H9 (cell line): ENCODE measurements around the gene CPNE8. TPM values are rescaled to one million over a fixed set of nuclear protein-coding genes. Genes with fewer than 3 reads are reported as not detected.

Experiments used
- DNase-seq: peaks from one replicate; pipeline ENCODE4 v3.0.0-alpha.2; 2017
- H2AFZ ChIP-seq: one replicate; pipeline ENCODE4 v1.6.1; 2013; ENCODE audit warnings: mild to moderate bottlenecking, low read length, control low read depth, moderate library complexity
- H2AK5ac ChIP-seq: 2 replicates; pipeline ENCODE4 v1.6.1; 2013; ENCODE audit warnings: low read length, control low read depth, mixed read lengths; ENCODE audit not compliant: insufficient read length
- H2BK120ac ChIP-seq: one replicate; pipeline ENCODE4 v1.6.1; 2013; ENCODE audit warnings: low read depth, mild to moderate bottlenecking, low read length, control low read depth, inconsistent platforms; ENCODE audit not compliant: poor library complexity, severe bottlenecking
- H2BK12ac ChIP-seq: 2 replicates; pipeline ENCODE4 v1.6.1; 2013; ENCODE audit warnings: low read length, control low read depth, mixed read lengths, low read depth; ENCODE audit not compliant: insufficient read length
- H2BK15ac ChIP-seq: 2 replicates; pipeline ENCODE4 v1.6.1; 2013; ENCODE audit warnings: low read depth, low read length, control low read depth
- H2BK20ac ChIP-seq: one replicate; pipeline ENCODE4 v1.6.1; 2013; ENCODE audit warnings: low read depth, mild to moderate bottlenecking, low read length, control low read depth, inconsistent platforms; ENCODE audit not compliant: poor library complexity, severe bottlenecking
- H2BK5ac ChIP-seq: 2 replicates; pipeline ENCODE4 v1.6.1; 2013; ENCODE audit warnings: low read length, control low read depth, mixed read lengths; ENCODE audit not compliant: insufficient read length
- H3K14ac ChIP-seq: 2 replicates; pipeline ENCODE4 v1.6.1; 2013; ENCODE audit warnings: low read length, control low read depth; ENCODE audit not compliant: insufficient read depth
- H3K18ac ChIP-seq: 2 replicates; pipeline ENCODE4 v1.6.1; 2013; ENCODE audit warnings: low read depth, mild to moderate bottlenecking, mixed read lengths, low read length, control low read depth; ENCODE audit not compliant: insufficient read length
- H3K23ac ChIP-seq: 2 replicates; pipeline ENCODE4 v1.6.1; 2013; ENCODE audit warnings: low read length, control low read depth, mixed read lengths, low read depth; ENCODE audit not compliant: insufficient read length
- H3K23me2 ChIP-seq: 2 replicates; pipeline ENCODE4 v1.6.1; 2013; ENCODE audit warnings: low read depth, mild to moderate bottlenecking, mixed read lengths, low read length, control low read depth; ENCODE audit not compliant: insufficient read length, poor library complexity, severe bottlenecking
- H3K27ac ChIP-seq: 2 replicates; pipeline ENCODE4 v1.5.1; 2013; ENCODE audit warnings: low read length, control low read depth, mixed read lengths, low read depth; ENCODE audit not compliant: insufficient read length
- H3K27me3 ChIP-seq: 2 replicates; pipeline ENCODE4 v1.6.1; 2013; ENCODE audit warnings: low read length, control low read depth, inconsistent platforms; ENCODE audit not compliant: insufficient read depth
- H3K4ac ChIP-seq: 2 replicates; pipeline ENCODE4 v1.6.1; 2013; ENCODE audit warnings: low read depth, mild to moderate bottlenecking, control low read depth, inconsistent platforms, low read length, moderate library complexity
- H3K4me1 ChIP-seq: 2 replicates; pipeline ENCODE4 v1.6.1; 2013; ENCODE audit warnings: low read length, control low read depth, inconsistent platforms; ENCODE audit not compliant: insufficient read depth
- H3K4me2 ChIP-seq: 2 replicates; pipeline ENCODE4 v1.6.1; 2013; ENCODE audit warnings: low read length, control low read depth, mixed read lengths; ENCODE audit not compliant: insufficient read length, insufficient read depth
- H3K56ac ChIP-seq: 2 replicates; pipeline ENCODE4 v1.6.1; 2013; ENCODE audit warnings: low read depth, mild to moderate bottlenecking, mixed read lengths, low read length, control low read depth; ENCODE audit not compliant: insufficient read length
- H3K79me1 ChIP-seq: 2 replicates; pipeline ENCODE4 v1.6.1; 2013; ENCODE audit warnings: low read depth, mild to moderate bottlenecking, moderate library complexity, low read length, control low read depth, inconsistent platforms; ENCODE audit not compliant: insufficient read depth, poor library complexity, severe bottlenecking
- H3K79me2 ChIP-seq: 2 replicates; pipeline ENCODE4 v1.6.1; 2013; ENCODE audit warnings: low read length, control low read depth, inconsistent platforms; ENCODE audit not compliant: insufficient read depth
- H3K9ac ChIP-seq: 2 replicates; pipeline ENCODE4 v1.6.1; 2013; ENCODE audit warnings: low read length, control low read depth, mixed read lengths; ENCODE audit not compliant: insufficient read length; ENCODE audit errors: extremely low read depth
- H3K9me3 ChIP-seq: one replicate; pipeline ENCODE4 v1.6.1; 2013; ENCODE audit warnings: low read depth, low read length, inconsistent platforms; ENCODE audit not compliant: control insufficient read depth
- H3T11ph ChIP-seq: one replicate; pipeline ENCODE4 v1.6.1; 2013; ENCODE audit warnings: mild to moderate bottlenecking, low read length, control low read depth, inconsistent platforms
- H4K20me1 ChIP-seq: one replicate; pipeline ENCODE4 v1.6.1; 2013; ENCODE audit not compliant: control insufficient read depth, insufficient read length, insufficient read depth
- H4K5ac ChIP-seq: 2 replicates; pipeline ENCODE4 v1.6.1; 2013; ENCODE audit warnings: low read depth, mild to moderate bottlenecking, mixed read lengths, low read length, control low read depth; ENCODE audit not compliant: insufficient read length
- H4K8ac ChIP-seq: replicated peaks from 2 replicates; pipeline ENCODE4 v1.6.1; 2013; ENCODE audit warnings: low read length, control low read depth, mixed read lengths, low read depth; ENCODE audit not compliant: insufficient read length
- H4K91ac ChIP-seq: 2 replicates; pipeline ENCODE4 v1.6.1; 2013; ENCODE audit warnings: low read depth, mild to moderate bottlenecking, moderate library complexity, mixed read lengths, low read length, control low read depth; ENCODE audit not compliant: insufficient read length
- H3K27ac Mint-ChIP-seq, 3 experiments: 2 replicates in 2 of 3; 3 replicates in 1 of 3; pipeline ENCODE4 v1.8.0; 2020 to 2021; ENCODE audit warnings: mixed read lengths in 3 of 3, mild to moderate bottlenecking in 1 of 3, moderate library complexity in 1 of 3
- H3K27me3 Mint-ChIP-seq: 2 replicates; pipeline ENCODE4 v1.8.0; 2021; ENCODE audit warnings: low read depth, mild to moderate bottlenecking, moderate library complexity, mixed read lengths
- H3K36me3 Mint-ChIP-seq, 3 experiments: 2 replicates in 2 of 3; 3 replicates in 1 of 3; pipeline ENCODE4 v1.8.0; 2020 to 2021; ENCODE audit warnings: low read depth in 3 of 3, mixed read lengths in 3 of 3; ENCODE audit not compliant: insufficient read depth in 1 of 3
- H3K4me1 Mint-ChIP-seq, 2 experiments: 2 replicates each; pipeline ENCODE4 v1.8.0; 2020; ENCODE audit warnings: mixed read lengths in 2 of 2
- H3K4me3 Mint-ChIP-seq, 2 experiments: 2 replicates in 1 of 2; 3 replicates in 1 of 2; pipeline ENCODE4 v1.8.0; 2020 to 2021; ENCODE audit warnings: mild to moderate bottlenecking in 2 of 2, mixed read lengths in 2 of 2, moderate library complexity in 1 of 2
- H3K9me3 Mint-ChIP-seq, 2 experiments: 2 replicates in 1 of 2; 3 replicates in 1 of 2; pipeline ENCODE4 v1.8.0; 2020; ENCODE audit warnings: mild to moderate bottlenecking in 2 of 2, mixed read lengths in 2 of 2, moderate library complexity in 1 of 2
- WGBS: extraction: QIAGEN DNeasy Blood & Tissue Kit; methylation state at CpG from one replicate; pipeline ENCODE4 v1.1.7; 2013; ENCODE audit warnings: missing lambda C conversion rate, low lambda C conversion rate, mixed read lengths; ENCODE audit not compliant: insufficient read length; ENCODE audit errors: extremely low coverage; 5-methylcytosine and 5-hydroxymethylcytosine counted together
- total RNA-seq: library from RNA; stranded (reverse); gene quantifications from 2 replicates; pipeline ENCODE4 v1.2.1, GENCODE V29; 2021
- TF ChIP-seq, protein P1 (sequence below): fragments of 200-600 bp; sonication (generic); conservative IDR thresholded peaks from 3 replicates; pipeline ENCODE4 v1.8.0; 2021; ENCODE audit warnings: antibody characterized with exemption, mild to moderate bottlenecking

The CPNE8 gene
- total RNA-seq, 1 experiment from 2014 or later, result 1.9 TPM

DNA sequence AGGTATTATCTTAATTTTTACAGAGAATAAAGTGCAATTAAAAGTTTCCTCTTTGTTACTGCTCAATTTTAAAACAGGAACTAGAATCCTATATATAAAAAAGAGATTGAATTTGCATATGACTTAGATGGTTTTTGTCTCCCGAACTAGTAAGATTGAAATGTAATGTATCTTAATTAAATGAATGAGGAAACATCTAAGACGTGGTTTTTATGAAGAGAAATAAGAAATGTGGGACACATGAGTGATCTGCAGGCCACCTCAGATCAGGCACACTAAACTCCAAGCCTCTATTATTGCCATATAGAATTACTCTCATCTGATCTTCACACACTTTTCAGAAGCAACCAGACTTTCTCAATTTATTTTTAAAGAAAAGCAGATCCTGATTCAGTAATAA lies 158.6 kb downstream of the CPNE8 start:
- no peaks in the 10 kb centered on the region for H3K9me3 ChIP-seq
- peaks cover 21 to 31% of the 10 kb centered on the region in 2 experiments for H3K4me1 Mint-ChIP-seq
- no peak overlapping the region for H2BK120ac ChIP-seq
- H3K14ac ChIP-seq, result no peak overlapping the region
- H3K27ac ChIP-seq, result no peak overlapping the region
- H4K20me1 ChIP-seq, result no peaks in the 10 kb centered on the region
- no peaks in the 10 kb centered on the region; the same call in 1 of the 2 replicates for H3K27me3 Mint-ChIP-seq
- no peak overlapping the region for H3K56ac ChIP-seq
- no peak overlapping the region for H4K8ac ChIP-seq
- H3K4me2 ChIP-seq, result no peak overlapping the region
- no peak overlapping the region for H2BK15ac ChIP-seq
- no peak overlapping the region for H2BK12ac ChIP-seq
- no peaks in the 10 kb centered on the region for H3K4me1 ChIP-seq
- H3K9ac ChIP-seq, result no peak overlapping the region
- TF ChIP-seq, protein P1, sequence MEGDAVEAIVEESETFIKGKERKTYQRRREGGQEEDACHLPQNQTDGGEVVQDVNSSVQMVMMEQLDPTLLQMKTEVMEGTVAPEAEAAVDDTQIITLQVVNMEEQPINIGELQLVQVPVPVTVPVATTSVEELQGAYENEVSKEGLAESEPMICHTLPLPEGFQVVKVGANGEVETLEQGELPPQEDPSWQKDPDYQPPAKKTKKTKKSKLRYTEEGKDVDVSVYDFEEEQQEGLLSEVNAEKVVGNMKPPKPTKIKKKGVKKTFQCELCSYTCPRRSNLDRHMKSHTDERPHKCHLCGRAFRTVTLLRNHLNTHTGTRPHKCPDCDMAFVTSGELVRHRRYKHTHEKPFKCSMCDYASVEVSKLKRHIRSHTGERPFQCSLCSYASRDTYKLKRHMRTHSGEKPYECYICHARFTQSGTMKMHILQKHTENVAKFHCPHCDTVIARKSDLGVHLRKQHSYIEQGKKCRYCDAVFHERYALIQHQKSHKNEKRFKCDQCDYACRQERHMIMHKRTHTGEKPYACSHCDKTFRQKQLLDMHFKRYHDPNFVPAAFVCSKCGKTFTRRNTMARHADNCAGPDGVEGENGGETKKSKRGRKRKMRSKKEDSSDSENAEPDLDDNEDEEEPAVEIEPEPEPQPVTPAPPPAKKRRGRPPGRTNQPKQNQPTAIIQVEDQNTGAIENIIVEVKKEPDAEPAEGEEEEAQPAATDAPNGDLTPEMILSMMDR, result no peak
- peaks cover 0 to 15% of the 10 kb centered on the region in 2 experiments; a peak in 4 of 5 replicates for H3K9me3 Mint-ChIP-seq
- no peak overlapping the region for H2AK5ac ChIP-seq
- H3K23ac ChIP-seq, result no peak overlapping the region
- no peak overlapping the region for H2BK20ac ChIP-seq
- H4K91ac ChIP-seq, result no peak overlapping the region
- H2BK5ac ChIP-seq, result no peak overlapping the region
- no peak overlapping the region for H3K4me3 Mint-ChIP-seq
- no peaks in the 10 kb centered on the region for H3K27me3 ChIP-seq
- H3K23me2 ChIP-seq, result no peaks in the 10 kb centered on the region
- no peaks in the 10 kb centered on the region for H3K79me2 ChIP-seq
- H3K4ac ChIP-seq, result no peak overlapping the region
- H3T11ph ChIP-seq, result no peak overlapping the region
- H3K79me1 ChIP-seq, result no peaks in the 10 kb centered on the region
- no peak overlapping the region for H2AFZ ChIP-seq
- H3K27ac Mint-ChIP-seq, result no peak overlapping the region; a peak in 1 of 7 replicates
- H3K18ac ChIP-seq, result no peak overlapping the region
- no peak for DNase-seq
- no peak overlapping the region for H4K5ac ChIP-seq
- WGBS, result no CpG with 5 or more reads among the region's 2 CpGs
- H3K36me3 Mint-ChIP-seq, result peaks cover 7 to 19% (median 17%) of the 10 kb centered on the region in 3 experiments
